HEK293 (cell line): ENCODE data around the gene VKORC1.

Source experiments
- KLF8 ChIP-seq: fragments of 450-650 bp; formaldehyde crosslinking; IDR thresholded peaks from 2 replicates; pipeline ENCODE4 v1.5.1; 2016; ENCODE audit warnings: missing biosample characterization, missing genetic modification characterization
- RBAK ChIP-seq: fragments of 450-650 bp; formaldehyde crosslinking; IDR thresholded peaks from 2 replicates; pipeline ENCODE4 v1.5.1; 2016; ENCODE audit warnings: missing biosample characterization, missing genetic modification characterization
- SCRT1 ChIP-seq: fragments of 450-650 bp; formaldehyde crosslinking; IDR thresholded peaks from 2 replicates; pipeline ENCODE4 v1.5.1; 2016; ENCODE audit warnings: missing biosample characterization, missing genetic modification characterization, borderline replicate concordance
- ZBTB26 ChIP-seq: fragments of 450-650 bp; formaldehyde crosslinking; optimal IDR thresholded peaks from 2 replicates; pipeline ENCODE3; 2016; ENCODE audit warnings: missing biosample characterization, mild to moderate bottlenecking, missing genetic modification characterization
- ZBTB44 ChIP-seq: fragments of 450-650 bp; IDR thresholded peaks from 2 replicates; pipeline ENCODE4 v1.5.1; 2018; ENCODE audit warnings: missing biosample characterization, mild to moderate bottlenecking, missing genetic modification characterization
- ZEB2 ChIP-seq: fragments of 450-650 bp; formaldehyde crosslinking; IDR thresholded peaks from 2 replicates; pipeline ENCODE4 v1.5.1; 2016; ENCODE audit warnings: missing biosample characterization, missing genetic modification characterization
- ZFHX2 ChIP-seq: fragments of 450-650 bp; formaldehyde crosslinking; conservative IDR thresholded peaks from 2 replicates; pipeline ENCODE4 v1.5.1; 2016; ENCODE audit warnings: missing biosample characterization, missing genetic modification characterization
- ZNF18 ChIP-seq: fragments of 450-650 bp; formaldehyde crosslinking; IDR thresholded peaks from 2 replicates; pipeline ENCODE4 v1.5.1; 2016; ENCODE audit warnings: missing biosample characterization, missing genetic modification characterization
- ZNF214 ChIP-seq: fragments of 450-650 bp; formaldehyde crosslinking; IDR thresholded peaks from 2 replicates; pipeline ENCODE4 v1.5.1; 2017; ENCODE audit warnings: missing biosample characterization, mild to moderate bottlenecking, missing genetic modification characterization, borderline replicate concordance
- ZNF223 ChIP-seq: fragments of 450-650 bp; formaldehyde crosslinking; IDR thresholded peaks from 2 replicates; pipeline ENCODE4 v1.5.1; 2016; ENCODE audit warnings: missing biosample characterization, missing genetic modification characterization
- ZNF248 ChIP-seq: fragments of 450-650 bp; formaldehyde crosslinking; IDR thresholded peaks from 2 replicates; pipeline ENCODE4 v1.5.1; 2017; ENCODE audit warnings: missing biosample characterization, missing genetic modification characterization
- ZNF266 ChIP-seq: fragments of 450-650 bp; formaldehyde crosslinking; IDR thresholded peaks from 2 replicates; pipeline ENCODE4 v1.5.1; 2016; ENCODE audit warnings: missing biosample characterization, missing genetic modification characterization, low read depth
- ZNF335 ChIP-seq: fragments of 450-650 bp; formaldehyde crosslinking; conservative IDR thresholded peaks from 2 replicates; pipeline ENCODE4 v1.5.1; 2016; ENCODE audit warnings: missing biosample characterization, missing genetic modification characterization
- ZNF394 ChIP-seq: fragments of 450-650 bp; formaldehyde crosslinking; IDR thresholded peaks from 2 replicates; pipeline ENCODE4 v1.5.1; 2016; ENCODE audit warnings: missing biosample characterization, missing genetic modification characterization, mild to moderate bottlenecking, moderate library complexity, borderline replicate concordance
- ZNF529 ChIP-seq: fragments of 450-650 bp; formaldehyde crosslinking; IDR thresholded peaks from 2 replicates; pipeline ENCODE4 v1.5.1; 2017; ENCODE audit warnings: missing genetic modification characterization, missing biosample characterization; ENCODE audit not compliant: insufficient replicate concordance
- ZNF548 ChIP-seq: fragments of 450-650 bp; formaldehyde crosslinking; IDR thresholded peaks from 2 replicates; pipeline ENCODE4 v1.5.1; 2016; ENCODE audit warnings: missing biosample characterization, missing genetic modification characterization
- ZNF624 ChIP-seq: fragments of 450-650 bp; formaldehyde crosslinking; IDR thresholded peaks from 2 replicates; pipeline ENCODE4 v1.5.1; 2017; ENCODE audit warnings: missing biosample characterization, missing genetic modification characterization
- ZNF658 ChIP-seq: fragments of 450-650 bp; formaldehyde crosslinking; IDR thresholded peaks from 2 replicates; pipeline ENCODE4; 2016; ENCODE audit warnings: missing biosample characterization, missing genetic modification characterization
- ZNF670 ChIP-seq: fragments of 450-650 bp; formaldehyde crosslinking; IDR thresholded peaks from 2 replicates; pipeline ENCODE4 v1.5.1; 2016; ENCODE audit warnings: missing biosample characterization, missing genetic modification characterization, low read depth
- ZNF692 ChIP-seq: fragments of 450-650 bp; formaldehyde crosslinking; IDR thresholded peaks from 2 replicates; pipeline ENCODE4 v1.5.1; 2016; ENCODE audit warnings: missing biosample characterization, missing genetic modification characterization
- ZNF707 ChIP-seq: fragments of 450-650 bp; formaldehyde crosslinking; IDR thresholded peaks from 2 replicates; pipeline ENCODE4 v1.5.1; 2016; ENCODE audit warnings: missing biosample characterization, missing genetic modification characterization
- ZSCAN23 ChIP-seq: fragments of 450-650 bp; formaldehyde crosslinking; IDR thresholded peaks from 2 replicates; pipeline ENCODE4 v1.5.1; 2016; ENCODE audit warnings: missing biosample characterization, missing genetic modification characterization
- ZSCAN4 ChIP-seq: fragments of 450-650 bp; formaldehyde crosslinking; IDR thresholded peaks from 2 replicates; pipeline ENCODE4 v1.5.1; 2017; ENCODE audit warnings: missing biosample characterization, missing genetic modification characterization
- ZXDB ChIP-seq: fragments of 450-650 bp; formaldehyde crosslinking; IDR thresholded peaks from 2 replicates; pipeline ENCODE4 v1.5.1; 2016; ENCODE audit warnings: missing biosample characterization, missing genetic modification characterization
- TF ChIP-seq, protein P1 (sequence below): fragments of 450-650 bp; formaldehyde crosslinking; IDR thresholded peaks from 2 replicates; pipeline ENCODE4 v1.5.1; 2016; ENCODE audit warnings: missing biosample characterization, missing genetic modification characterization
- TF ChIP-seq, protein P2 (sequence below): fragments of 450-650 bp; formaldehyde crosslinking; IDR thresholded peaks from 2 replicates; pipeline ENCODE4 v1.5.1; 2016; ENCODE audit warnings: missing biosample characterization, missing genetic modification characterization
- TF ChIP-seq, protein P3 (sequence below): fragments of 450-650 bp; formaldehyde crosslinking; IDR thresholded peaks from 2 replicates; pipeline ENCODE4 v1.5.1; 2017; ENCODE audit warnings: missing biosample characterization, missing genetic modification characterization

Gene VKORC1

GRCh38 chr16:31108035-31108793 is 13.6 kb upstream of the VKORC1 start, which contains the start of gene BCKDK (continued):
- TF ChIP-seq ZSCAN4 (tag by site-specific recombination) (no peak), ZBTB26 (tag by site-specific recombination) (peak; percentile 81), ZNF266 (no peak), ZNF529 (tag by site-specific recombination) (no peak), ZNF670 (tag by site-specific recombination) (no peak), ZNF214 (tag by site-specific recombination) (no peak), ZEB2 (tag by site-specific recombination) (0 out of 2 replicates have a peak, but pooled peaks have one; percentile 24), ZNF248 (tag by site-specific recombination) (no peak), ZNF223 (no peak), ZNF658 (tag by site-specific recombination) (no peak), ZNF624 (tag by site-specific recombination) (no peak), RBAK (tag by site-specific recombination) (no peak), ZFHX2 (tag by site-specific recombination) (peak; percentile 92), ZBTB44 (tag by site-specific recombination) (no peak), ZNF707 (tag by site-specific recombination) (no peak), ZNF18 (tag by site-specific recombination) (no peak), ZSCAN23 (tag by site-specific recombination) (no peak), ZNF394 (tag by site-specific recombination) (no peak), SCRT1 (tag by site-specific recombination) (no peak), ZNF692 (0 out of 2 replicates have a peak, but pooled peaks have one; percentile 63), KLF8 (tag by site-specific recombination) (peak; percentile 80), ZNF548 (tag by site-specific recombination) (no peak), ZXDB (peak; percentile 53; the same call in 1 of the 2 replicates), ZNF335 (tag by site-specific recombination) (peak; percentile 87)
- TF ChIP-seq, protein P1, sequence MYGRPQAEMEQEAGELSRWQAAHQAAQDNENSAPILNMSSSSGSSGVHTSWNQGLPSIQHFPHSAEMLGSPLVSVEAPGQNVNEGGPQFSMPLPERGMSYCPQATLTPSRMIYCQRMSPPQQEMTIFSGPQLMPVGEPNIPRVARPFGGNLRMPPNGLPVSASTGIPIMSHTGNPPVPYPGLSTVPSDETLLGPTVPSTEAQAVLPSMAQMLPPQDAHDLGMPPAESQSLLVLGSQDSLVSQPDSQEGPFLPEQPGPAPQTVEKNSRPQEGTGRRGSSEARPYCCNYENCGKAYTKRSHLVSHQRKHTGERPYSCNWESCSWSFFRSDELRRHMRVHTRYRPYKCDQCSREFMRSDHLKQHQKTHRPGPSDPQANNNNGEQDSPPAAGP (tag by site-specific recombination) = peak; percentile 34; the same call in 1 of the 2 replicates
- TF ChIP-seq, protein P2, sequence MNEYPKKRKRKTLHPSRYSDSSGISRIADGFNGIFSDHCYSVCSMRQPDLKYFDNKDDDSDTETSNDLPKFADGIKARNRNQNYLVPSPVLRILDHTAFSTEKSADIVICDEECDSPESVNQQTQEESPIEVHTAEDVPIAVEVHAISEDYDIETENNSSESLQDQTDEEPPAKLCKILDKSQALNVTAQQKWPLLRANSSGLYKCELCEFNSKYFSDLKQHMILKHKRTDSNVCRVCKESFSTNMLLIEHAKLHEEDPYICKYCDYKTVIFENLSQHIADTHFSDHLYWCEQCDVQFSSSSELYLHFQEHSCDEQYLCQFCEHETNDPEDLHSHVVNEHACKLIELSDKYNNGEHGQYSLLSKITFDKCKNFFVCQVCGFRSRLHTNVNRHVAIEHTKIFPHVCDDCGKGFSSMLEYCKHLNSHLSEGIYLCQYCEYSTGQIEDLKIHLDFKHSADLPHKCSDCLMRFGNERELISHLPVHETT = no peak
- TF ChIP-seq, protein P3, sequence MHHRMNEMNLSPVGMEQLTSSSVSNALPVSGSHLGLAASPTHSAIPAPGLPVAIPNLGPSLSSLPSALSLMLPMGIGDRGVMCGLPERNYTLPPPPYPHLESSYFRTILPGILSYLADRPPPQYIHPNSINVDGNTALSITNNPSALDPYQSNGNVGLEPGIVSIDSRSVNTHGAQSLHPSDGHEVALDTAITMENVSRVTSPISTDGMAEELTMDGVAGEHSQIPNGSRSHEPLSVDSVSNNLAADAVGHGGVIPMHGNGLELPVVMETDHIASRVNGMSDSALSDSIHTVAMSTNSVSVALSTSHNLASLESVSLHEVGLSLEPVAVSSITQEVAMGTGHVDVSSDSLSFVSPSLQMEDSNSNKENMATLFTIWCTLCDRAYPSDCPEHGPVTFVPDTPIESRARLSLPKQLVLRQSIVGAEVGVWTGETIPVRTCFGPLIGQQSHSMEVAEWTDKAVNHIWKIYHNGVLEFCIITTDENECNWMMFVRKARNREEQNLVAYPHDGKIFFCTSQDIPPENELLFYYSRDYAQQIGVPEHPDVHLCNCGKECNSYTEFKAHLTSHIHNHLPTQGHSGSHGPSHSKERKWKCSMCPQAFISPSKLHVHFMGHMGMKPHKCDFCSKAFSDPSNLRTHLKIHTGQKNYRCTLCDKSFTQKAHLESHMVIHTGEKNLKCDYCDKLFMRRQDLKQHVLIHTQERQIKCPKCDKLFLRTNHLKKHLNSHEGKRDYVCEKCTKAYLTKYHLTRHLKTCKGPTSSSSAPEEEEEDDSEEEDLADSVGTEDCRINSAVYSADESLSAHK (tag by site-specific recombination) = no peak
